ENCODE data around the gene SCG5. TPM values are rescaled to one million over a fixed set of nuclear protein-coding genes. Genes with fewer than 3 reads are reported as not detected.

SCG5 gene
- total RNA-seq, 2 donors from 2014 or later = 10.9 to 17.2 TPM

- WGBS, 2 experiments (ENCODE audit: insufficient coverage in 1 of 2, insufficient read length in 1 of 2) = 72 to 78% methylated on average over 5 to 6 of the region's 6 CpGs
- TF ChIP-seq CTCF (conservative IDR thresholded peaks at IDR 0.05) = no peak
- Histone ChIP-seq H3K4me1 (ENCODE audit: control insufficient read depth, insufficient read depth, low read length) (no peaks in the 10 kb centered on the region), H3K27ac (ENCODE audit: low read depth, low read length) (no peak overlapping the region), H3K36me3 (ENCODE audit: control insufficient read depth, insufficient read depth, low read length) (no peaks in the 10 kb centered on the region), H3K9me3 (ENCODE audit: control insufficient read depth, low read length) (no peaks in the 10 kb centered on the region), H3K27me3 (ENCODE audit: control insufficient read depth, insufficient read depth, low read length, poor library complexity, severe bottlenecking) (no peaks in the 10 kb centered on the region), H3K9ac (ENCODE audit: extremely low read depth, low read length, poor library complexity, severe bottlenecking) (no peak overlapping the region), H3K4me3 (ENCODE audit: low read length) (no peak overlapping the region)
- no peaks in the 10 kb centered on the region for H3K9me3 Mint-ChIP-seq
- no peak for DNase-seq
- H3K27me3 Mint-ChIP-seq (ENCODE audit: insufficient read depth) = peaks cover 18% of the 10 kb centered on the region
- no peak overlapping the region for H3K27ac Mint-ChIP-seq
- H3K4me1 Mint-ChIP-seq = no peaks in the 10 kb centered on the region
- no peak overlapping the region for H3K4me3 Mint-ChIP-seq
- no peaks in the 10 kb centered on the region for H3K36me3 Mint-ChIP-seq (ENCODE audit: low read depth)
These were observed 65.9 kb downstream of the SCG5 start for GRCh38 chr15:32707436-32707835.

GRCh38 chr15:32709295-32710033 is 68.0 kb downstream of the SCG5 start:
- H3K4me3 ChIP-seq (ENCODE audit: low read length) = no peak overlapping the region
- H3K4me1 ChIP-seq (ENCODE audit: control insufficient read depth, insufficient read depth, low read length) = no peaks in the 10 kb centered on the region
- no peak for TF ChIP-seq CTCF (conservative IDR thresholded peaks at IDR 0.05)
- no peak overlapping the region for H3K27ac ChIP-seq (ENCODE audit: low read depth, low read length)
- no peaks in the 10 kb centered on the region for H3K9me3 ChIP-seq (ENCODE audit: control insufficient read depth, low read length)
- no peak overlapping the region for H3K27ac Mint-ChIP-seq
- no peaks in the 10 kb centered on the region for H3K9me3 Mint-ChIP-seq
- H3K27me3 Mint-ChIP-seq (ENCODE audit: insufficient read depth) = peaks cover 29% of the 10 kb centered on the region
- no peaks in the 10 kb centered on the region for H3K36me3 Mint-ChIP-seq (ENCODE audit: low read depth)
- WGBS, 2 experiments (ENCODE audit: insufficient coverage in 1 of 2, insufficient read length in 1 of 2) = 96% methylated on average over 7 to 9 of the region's 9 CpGs
- H3K4me1 Mint-ChIP-seq = no peaks in the 10 kb centered on the region
- H3K4me3 Mint-ChIP-seq = no peak overlapping the region
- no peak for DNase-seq
- H3K36me3 ChIP-seq (ENCODE audit: control insufficient read depth, insufficient read depth, low read length) = no peaks in the 10 kb centered on the region
- no peak overlapping the region for H3K9ac ChIP-seq (ENCODE audit: extremely low read depth, low read length, poor library complexity, severe bottlenecking)
- peaks cover 11% of the 10 kb centered on the region for H3K27me3 ChIP-seq (ENCODE audit: control insufficient read depth, insufficient read depth, low read length, poor library complexity, severe bottlenecking)

- peaks cover 70% of the 10 kb centered on the region for H3K27me3 Mint-ChIP-seq (ENCODE audit: insufficient read depth)
- peaks cover 69% of the 10 kb centered on the region for H3K27me3 ChIP-seq (ENCODE audit: control insufficient read depth, insufficient read depth, low read length, poor library complexity, severe bottlenecking)
These were observed 73.8 kb downstream of the SCG5 start for GRCh38 chr15:32715276-32715675.

More at GRCh38 chr15:32715276-32715675, 73.8 kb downstream of the SCG5 start:
- Mint-ChIP-seq H3K9me3 (no peaks in the 10 kb centered on the region), H3K4me3 (no peak overlapping the region), H3K27ac (no peak overlapping the region), H3K4me1 (peaks cover 28% of the 10 kb centered on the region), H3K36me3 (ENCODE audit: low read depth) (no peaks in the 10 kb centered on the region)
- Histone ChIP-seq H3K27ac (ENCODE audit: low read depth, low read length) (no peak overlapping the region), H3K36me3 (ENCODE audit: control insufficient read depth, insufficient read depth, low read length) (no peaks in the 10 kb centered on the region), H3K9ac (ENCODE audit: extremely low read depth, low read length, poor library complexity, severe bottlenecking) (no peak overlapping the region), H3K4me3 (ENCODE audit: low read length) (no peak overlapping the region), H3K9me3 (ENCODE audit: control insufficient read depth, low read length) (no peaks in the 10 kb centered on the region), H3K4me1 (ENCODE audit: control insufficient read depth, insufficient read depth, low read length) (no peaks in the 10 kb centered on the region)
- WGBS, 2 experiments (ENCODE audit: insufficient coverage in 1 of 2, insufficient read length in 1 of 2) = 80 to 88% methylated on average over 1 to 4 of the region's 4 CpGs
- no peak for DNase-seq
- no peak for TF ChIP-seq CTCF (conservative IDR thresholded peaks at IDR 0.05)
